GM12878 (cell line): ENCODE results near the gene ABHD8. TPM values are rescaled to one million over a fixed set of nuclear protein-coding genes. Genes with fewer than 3 reads are reported as not detected.

Source experiments
- BCL3 ChIP-seq: IDR thresholded peaks from 2 replicates; pipeline ENCODE4 v1.6.1; 2011; ENCODE audit warnings: borderline replicate concordance, low read depth, mild to moderate bottlenecking, moderate library complexity, low read length; ENCODE audit not compliant: insufficient read depth, poor library complexity, severe bottlenecking
- CEBPB ChIP-seq, 2 experiments: fragments of 150-350 bp in 1 of 2; IDR thresholded peaks; 2 replicates each; pipeline ENCODE4 v1.6.1; 2012 to 2014; ENCODE audit warnings: low read depth in 2 of 2, low read length in 2 of 2, borderline replicate concordance in 1 of 2, inconsistent platforms in 1 of 2
- CHD2 ChIP-seq: IDR thresholded peaks from 2 replicates; pipeline ENCODE4 v1.6.1; 2011; ENCODE audit warnings: low read depth, low read length, improper control_type of control experiment, borderline replicate concordance
- E2F8 ChIP-seq: fragments of 450-650 bp; IDR thresholded peaks from 2 replicates; pipeline ENCODE4 v1.6.1; 2018; ENCODE audit warnings: mild to moderate bottlenecking, low read depth, moderate library complexity; ENCODE audit not compliant: partially characterized antibody
- ETV6 ChIP-seq, 2 experiments: fragments of 450-650 bp in 1 of 2; IDR thresholded peaks in 1 of 2; conservative IDR thresholded peaks in 1 of 2; 2 replicates each; pipeline ENCODE4 v1.6.1; 2014; ENCODE audit warnings: antibody characterized with exemption in 1 of 2, borderline replicate concordance in 1 of 2, low read depth in 1 of 2, mild to moderate bottlenecking in 1 of 2, moderate library complexity in 1 of 2
- HDAC6 ChIP-seq: fragments of 200-600 bp; sonication (generic); IDR thresholded peaks from one replicate; pipeline ENCODE4 v1.8.0; 2017; ENCODE audit warnings: antibody characterized with exemption; ENCODE audit not compliant: unreplicated experiment
- LARP7 ChIP-seq: fragments of 450-650 bp; IDR thresholded peaks from 2 replicates; pipeline ENCODE4 v1.6.1; 2017; ENCODE audit warnings: mild to moderate bottlenecking
- MAX ChIP-seq: IDR thresholded peaks from 2 replicates; pipeline ENCODE4 v1.6.1; 2012; ENCODE audit warnings: low read depth, low read length, improper control_type of control experiment
- RELB ChIP-seq: fragments of 450-650 bp; IDR thresholded peaks from 2 replicates; pipeline ENCODE4 v1.6.1; 2017; ENCODE audit warnings: low read depth, mild to moderate bottlenecking, moderate library complexity
- SIN3A ChIP-seq: IDR thresholded peaks from 2 replicates; pipeline ENCODE4 v1.6.1; 2012; ENCODE audit warnings: low read depth, low read length, improper control_type of control experiment
- SMAD1 ChIP-seq: fragments of 450-650 bp; IDR thresholded peaks from 2 replicates; pipeline ENCODE4 v1.6.1; 2018; ENCODE audit warnings: mild to moderate bottlenecking, low read depth; ENCODE audit not compliant: partially characterized antibody
- SMAD5 ChIP-seq: IDR thresholded peaks from 2 replicates; pipeline ENCODE4 v1.6.1; 2016; ENCODE audit warnings: antibody characterized with exemption, low read depth
- STAT3 ChIP-seq: IDR thresholded peaks from 2 replicates; pipeline ENCODE4 v1.6.1; 2011; ENCODE audit warnings: low read depth, low read length, improper control_type of control experiment
- ZBTB11 ChIP-seq: fragments of 450-650 bp; formaldehyde crosslinking; IDR thresholded peaks from 2 replicates; pipeline ENCODE4 v1.5.0; 2022; ENCODE audit warnings: mild to moderate bottlenecking, missing genetic modification characterization
- ZBTB40 ChIP-seq: fragments of 450-650 bp; IDR thresholded peaks from 2 replicates; pipeline ENCODE4 v1.6.1; 2016; ENCODE audit warnings: mild to moderate bottlenecking, moderate library complexity, borderline replicate concordance
- polyA plus RNA-seq, 11 experiments: library from polyadenylated mRNA; depleted of rRNA in 4 of 11; unstranded in 6 of 11; stranded (reverse) in 5 of 11; fragments of >200 nt; fragmentation: Nextera tagmentation in 4 of 11; fragmentation: Illumina TruSeq in 1 of 11; extraction: Ambion mirVana in 4 of 11; extraction: Trizol in 1 of 11; gene quantifications; 1 replicate in 1 of 11; 2 replicates in 10 of 11; pipeline versions ENCODE4 v1.2.1 to v1.2.3, GENCODE V29; 2011 to 2016; ENCODE audit warnings: inconsistent platforms in 2 of 11, missing spikeins in 2 of 11, low read depth in 1 of 11
- total RNA-seq, 4 experiments: library from RNA; depleted of rRNA in 3 of 4; stranded (reverse); fragments of >200 nt in 3 of 4; fragmentation: Illumina TruSeq in 1 of 4; extraction: Trizol in 1 of 4; gene quantifications; 2 replicates each; pipeline versions ENCODE4 v1.2.1 to v1.2.3, GENCODE V29; 2013 to 2021

Gene ABHD8
- total and polyA plus RNA-seq, 10 of the 15 experiments (the other 5 are each of a cell fraction or from before 2014, with no cell fraction given) = 0.03 to 12.5 (median 6.0) TPM

- TF ChIP-seq ZBTB11 (no peak), HDAC6 (no peak), SIN3A (no peak), SMAD5 (no peak), STAT3 (no peak), SMAD1 (no peak), MAX (no peak), ETV6 (conservative IDR thresholded peaks at IDR 0.05 in 1 of 2, IDR thresholded peaks at IDR 0.05 in 1 of 2; ENCODE audit: borderline replicate concordance in 1 of 2, low read depth in 1 of 2) (no peak), RELB (no peak), E2F8 (no peak), CEBPB (IDR thresholded peaks at IDR 0.05; ENCODE audit: borderline replicate concordance in 1 of 2, low read depth in 2 of 2, low read length in 2 of 2) (no peak), BCL3 (no peak), CHD2 (no peak), LARP7 (no peak; the same call in 1 of the 2 replicates), ZBTB40 (no peak)
These were observed 42.3 kb downstream of the ABHD8 start (continued) for GRCh38 chr19:17260842-17261325.
